Measurements from ENCODE around the gene KSR1.

- TF ChIP-seq CTCF (IDR thresholded peaks at IDR 0.05): no peak
- TF ChIP-seq POLR2A (IDR thresholded peaks at IDR 0.05): no peak
Measured at GRCh38 chr17:27531469-27531961, 75.3 kb downstream of the KSR1 start.
